ENCODE data around the gene MTF2. TPM values are rescaled to one million over a fixed set of nuclear protein-coding genes. Genes with fewer than 3 reads are reported as not detected.
"Not testable (repeated sequence)": the region's sequence is repeated elsewhere in the genome, so short reads cannot be mapped to it uniquely, and the experiment has no call there.

The MTF2 gene
- total and polyA plus RNA-seq, 10 donors: 16.4 to 50.5 (median 39.5) TPM

- no peak overlapping the region for H3K4me3 ChIP-seq
- H3K4me1 ChIP-seq: peaks cover 19 to 76% (median 63%) of the 10 kb centered on the region in 6 donors
- no peak for TF ChIP-seq POLR2A (IDR thresholded peaks at IDR 0.05)
- no peak for TF ChIP-seq CTCF (IDR thresholded peaks at IDR 0.05 in 8 of 11, conservative IDR thresholded peaks at IDR 0.05 in 3 of 11)
- TF ChIP-seq POLR2AphosphoS5 (IDR thresholded peaks at IDR 0.05): no peak
- H3K27me3 ChIP-seq (replicated peaks in 1 of 7): no peaks in the 10 kb centered on the region
- H3K27ac ChIP-seq: no peak overlapping the region
- peaks cover 0 to 30% (median 0%) of the 10 kb centered on the region in 6 donors for H3K36me3 ChIP-seq
- no peak for DNase-seq
- WGBS, 5 donors: 60 to 85% (median 73%) methylated on average over 1 of the region's 1 CpG
- peaks cover 0 to 17% (median 6%) of the 10 kb centered on the region in 8 donors for H3K9me3 ChIP-seq
- intact Hi-C loops (cut with DNase I; ENCODE audit: low total_unique reads): loop anchor here (10.0 kb wide), 1 partner anchor 88 kb away; no protein-coding TSS in a partner anchor
Measured at GRCh38 chr1:93172778-93173177, 93.7 kb downstream of the MTF2 start.

GRCh38 chr1:93174638-93175037 is 95.6 kb downstream of the MTF2 start:
- Histone ChIP-seq H3K36me3 (peaks cover 0 to 30% (median 0%) of the 10 kb centered on the region in 6 donors), H3K4me1 (peaks cover 29 to 95% (median 77%) of the 10 kb centered on the region in 6 donors)
- not testable (repeated sequence) for H3K27me3 ChIP-seq (replicated peaks in 1 of 7); DNase-seq; H3K4me3 ChIP-seq; H3K27ac ChIP-seq; H3K9me3 ChIP-seq
- intact Hi-C loops (cut with DNase I; ENCODE audit: low total_unique reads): loop anchor here (10.0 kb wide), 1 partner anchor 90 kb away; no protein-coding TSS in a partner anchor
- 94 to 99% (median 97%) methylated on average over 3 of the region's 3 CpGs for WGBS, 5 donors

- H3K27me3 ChIP-seq (replicated peaks in 1 of 7): no peaks in the 10 kb centered on the region
- peak overlapping the region in 6 of 8 donors; percentile 66 to 93 (median 90) for H3K4me3 ChIP-seq
- WGBS, 5 donors: 39 to 69% (median 59%) methylated on average over 4 of the region's 4 CpGs
- peaks cover 29 to 84% (median 67%) of the 10 kb centered on the region in 6 donors for H3K4me1 ChIP-seq
- DNase-seq: no peak
- peaks cover 0 to 22% (median 0%) of the 10 kb centered on the region in 6 donors for H3K36me3 ChIP-seq
- intact Hi-C loops (cut with DNase I; ENCODE audit: low total_unique reads): loop anchor here (10.0 kb wide), 1 partner anchor 93 kb away; no protein-coding TSS in a partner anchor
- TF ChIP-seq CTCF (IDR thresholded peaks at IDR 0.05 in 8 of 11, conservative IDR thresholded peaks at IDR 0.05 in 3 of 11) (no peak), POLR2A (IDR thresholded peaks at IDR 0.05) (no peak), POLR2AphosphoS5 (IDR thresholded peaks at IDR 0.05) (no peak)
- peak overlapping the region in 1 of 8 donors; percentile 95 for H3K27ac ChIP-seq
- no peaks in the 10 kb centered on the region for H3K9me3 ChIP-seq
Measured at GRCh38 chr1:93177991-93178390, 98.9 kb downstream of the MTF2 start.

GRCh38 chr1:93178418-93178817 is 99.3 kb downstream of the MTF2 start:
- Histone ChIP-seq H3K27ac (peak overlapping the region in 1 of 8 donors; percentile 95), H3K36me3 (peaks cover 0 to 22% (median 0%) of the 10 kb centered on the region in 6 donors), H3K4me3 (peak overlapping the region in 7 of 8 donors; percentile 66 to 93 (median 89)), H3K9me3 (no peaks in the 10 kb centered on the region), H3K4me1 (peaks cover 29 to 81% (median 63%) of the 10 kb centered on the region in 6 donors), H3K27me3 (replicated peaks in 1 of 7) (no peaks in the 10 kb centered on the region)
- intact Hi-C loops (cut with DNase I; ENCODE audit: low total_unique reads): loop anchor here (10.0 kb wide), 1 partner anchor 94 kb away; no protein-coding TSS in a partner anchor
- TF ChIP-seq POLR2AphosphoS5 (IDR thresholded peaks at IDR 0.05) (no peak), CTCF (IDR thresholded peaks at IDR 0.05 in 8 of 11, conservative IDR thresholded peaks at IDR 0.05 in 3 of 11) (no peak), POLR2A (IDR thresholded peaks at IDR 0.05) (no peak)
- no peak for DNase-seq
- 31 to 48% (median 39%) methylated on average over 5 of the region's 5 CpGs for WGBS, 5 donors
